T-helper 2 cell treated with Interferon-gamma antibody and Interleukin-4, amounts not matched to agents 5 μg/mL and 100 μg/mL, for 36 hours (primary cell): ENCODE measurements around the gene EPS8L3.
A peak's percentile ranks its signal among the peaks of the same experiment; 100 is the strongest.
"Not testable (repeated sequence)": the region's sequence is repeated elsewhere in the genome, so short reads cannot be mapped to it uniquely, and the experiment has no call there.

Experiments
- DNase-seq: peaks from one replicate; pipeline ENCODE4 v3.0.0; 2021; ENCODE audit warnings: low spot score
- H3K27ac Mint-ChIP-seq: one replicate; pipeline ENCODE4 v1.8.0; 2021; ENCODE audit warnings: mild to moderate bottlenecking, mixed read lengths
- H3K27me3 Mint-ChIP-seq: one replicate; pipeline ENCODE4 v1.8.0; 2021; ENCODE audit warnings: low read depth, mixed read lengths
- H3K36me3 Mint-ChIP-seq: one replicate; pipeline ENCODE4 v1.8.0; 2021; ENCODE audit warnings: low read depth, mixed read lengths
- H3K4me1 Mint-ChIP-seq: one replicate; pipeline ENCODE4 v1.8.0; 2021; ENCODE audit warnings: low read depth, mixed read lengths
- H3K4me3 Mint-ChIP-seq: one replicate; pipeline ENCODE4 v1.8.0; 2022; ENCODE audit warnings: mild to moderate bottlenecking, moderate library complexity, mixed read lengths
- H3K9me3 Mint-ChIP-seq: one replicate; pipeline ENCODE4 v1.8.0; 2021; ENCODE audit warnings: mixed read lengths

Gene EPS8L3

GRCh38 chr1:109757936-109758786 lies 5.6 kb downstream of the EPS8L3 start:
- H3K27ac Mint-ChIP-seq: no peak overlapping the region
- no peaks in the 10 kb centered on the region for H3K9me3 Mint-ChIP-seq
- H3K36me3 Mint-ChIP-seq: no peaks in the 10 kb centered on the region
- no peaks in the 10 kb centered on the region for H3K4me1 Mint-ChIP-seq
- DNase-seq: no peak
- H3K4me3 Mint-ChIP-seq: no peak overlapping the region
- peaks cover 7% of the 10 kb centered on the region for H3K27me3 Mint-ChIP-seq

GRCh38 chr1:109756848-109757521 lies 6.7 kb downstream of the EPS8L3 start:
- Mint-ChIP-seq H3K9me3 (no peaks in the 10 kb centered on the region), H3K4me3 (no peak overlapping the region), H3K36me3 (no peaks in the 10 kb centered on the region)

GRCh38 chr1:109756325-109756724 lies 7.4 kb downstream of the EPS8L3 start:
- H3K36me3 Mint-ChIP-seq, H3K9me3 Mint-ChIP-seq, H3K4me1 Mint-ChIP-seq, DNase-seq, H3K27ac Mint-ChIP-seq, H3K4me3 Mint-ChIP-seq: not testable (repeated sequence)
- peaks cover 13% of the 10 kb centered on the region for H3K27me3 Mint-ChIP-seq

More at GRCh38 chr1:109756848-109757521, 6.7 kb downstream of the EPS8L3 start:
- Mint-ChIP-seq H3K4me1 (no peaks in the 10 kb centered on the region), H3K27ac (no peak overlapping the region), H3K27me3 (peaks cover 10% of the 10 kb centered on the region)
- no peak for DNase-seq

- no peak overlapping the region for H3K27ac Mint-ChIP-seq
- H3K4me3 Mint-ChIP-seq: no peak overlapping the region
- no peaks in the 10 kb centered on the region for H3K36me3 Mint-ChIP-seq
- H3K9me3 Mint-ChIP-seq: no peaks in the 10 kb centered on the region
- H3K27me3 Mint-ChIP-seq: peaks cover 13% of the 10 kb centered on the region
- no peak for DNase-seq
- no peaks in the 10 kb centered on the region for H3K4me1 Mint-ChIP-seq
Observed at GRCh38 chr1:109754738-109755137, 9.0 kb downstream of the EPS8L3 start.

- Mint-ChIP-seq H3K36me3 (no peaks in the 10 kb centered on the region), H3K27me3 (peaks cover 21% of the 10 kb centered on the region), H3K27ac (no peak overlapping the region), H3K4me1 (no peaks in the 10 kb centered on the region), H3K9me3 (no peaks in the 10 kb centered on the region), H3K4me3 (no peak overlapping the region)
- DNase-seq: no peak
Observed at GRCh38 chr1:109751531-109752260, 12.0 kb downstream of the EPS8L3 start.

GRCh38 chr1:109750920-109751319 lies 12.8 kb downstream of the EPS8L3 start:
- H3K4me1 Mint-ChIP-seq: no peaks in the 10 kb centered on the region
- no peaks in the 10 kb centered on the region for H3K9me3 Mint-ChIP-seq
- peaks cover 24% of the 10 kb centered on the region for H3K27me3 Mint-ChIP-seq
- no peak overlapping the region for H3K4me3 Mint-ChIP-seq
- no peaks in the 10 kb centered on the region for H3K36me3 Mint-ChIP-seq
- no peak overlapping the region for H3K27ac Mint-ChIP-seq
- DNase-seq: no peak

GRCh38 chr1:109750241-109750882 lies 13.4 kb downstream of the EPS8L3 start:
- no peaks in the 10 kb centered on the region for H3K4me1 Mint-ChIP-seq
- H3K27ac Mint-ChIP-seq: no peak overlapping the region
- no peak overlapping the region for H3K4me3 Mint-ChIP-seq
- DNase-seq: no peak
- no peaks in the 10 kb centered on the region for H3K9me3 Mint-ChIP-seq
- no peaks in the 10 kb centered on the region for H3K36me3 Mint-ChIP-seq
- H3K27me3 Mint-ChIP-seq: peaks cover 24% of the 10 kb centered on the region

GRCh38 chr1:109749221-109749620 lies 14.5 kb downstream of the EPS8L3 start:
- no peak for DNase-seq
- Mint-ChIP-seq H3K9me3 (no peaks in the 10 kb centered on the region), H3K36me3 (no peaks in the 10 kb centered on the region), H3K4me1 (no peaks in the 10 kb centered on the region), H3K4me3 (no peak overlapping the region), H3K27me3 (peaks cover 27% of the 10 kb centered on the region), H3K27ac (no peak overlapping the region)

- not testable (repeated sequence) for DNase-seq, H3K4me1 Mint-ChIP-seq, H3K27ac Mint-ChIP-seq, H3K4me3 Mint-ChIP-seq, H3K9me3 Mint-ChIP-seq, H3K36me3 Mint-ChIP-seq
- peaks cover 27% of the 10 kb centered on the region for H3K27me3 Mint-ChIP-seq
Observed at GRCh38 chr1:109748311-109748710, 15.4 kb downstream of the EPS8L3 start.

GRCh38 chr1:109740615-109741373 lies 22.9 kb downstream of the EPS8L3 start, which contains the start of gene GSTM3:
GSTM3 (minus strand) TSS chr1:109741038; CDS start chr1:109740287, 751 bp downstream.
- H3K36me3 Mint-ChIP-seq: no peaks in the 10 kb centered on the region
- peaks cover 40% of the 10 kb centered on the region for H3K27me3 Mint-ChIP-seq
- peaks cover 11% of the 10 kb centered on the region for H3K4me1 Mint-ChIP-seq
- peak within 1 kb of the TSS; percentile 81 for H3K27ac Mint-ChIP-seq
- DNase-seq: no peak
- peak within 1 kb of the TSS; percentile 65 for H3K4me3 Mint-ChIP-seq
- H3K9me3 Mint-ChIP-seq: no peaks in the 10 kb centered on the region

GRCh38 chr1:109739738-109740614 lies 23.7 kb downstream of the EPS8L3 start:
- Mint-ChIP-seq H3K4me3 (peak overlapping the region; percentile 65), H3K36me3 (no peaks in the 10 kb centered on the region), H3K9me3 (no peaks in the 10 kb centered on the region), H3K4me1 (peaks cover 11% of the 10 kb centered on the region), H3K27ac (peak overlapping the region; percentile 81), H3K27me3 (peaks cover 35% of the 10 kb centered on the region)
- peak; percentile 81 for DNase-seq

GRCh38 chr1:109733236-109733870 lies 30.4 kb downstream of the EPS8L3 start:
- H3K36me3 Mint-ChIP-seq: no peaks in the 10 kb centered on the region
- no peaks in the 10 kb centered on the region for H3K4me1 Mint-ChIP-seq
- H3K27me3 Mint-ChIP-seq: peaks cover 9% of the 10 kb centered on the region
- H3K4me3 Mint-ChIP-seq: no peak overlapping the region
- H3K27ac Mint-ChIP-seq: no peak overlapping the region
- no peaks in the 10 kb centered on the region for H3K9me3 Mint-ChIP-seq
- DNase-seq: no peak
